SJSA1 (cell line): ENCODE data around the gene EPAS1. TPM values are rescaled to one million over a fixed set of nuclear protein-coding genes. Genes with fewer than 3 reads are reported as not detected.

Source experiments
- DNase-seq, 2 experiments: peaks; one replicate each; pipeline ENCODE4 v3.0.0-alpha.2; 2015 to 2020; ENCODE audit warnings: low spot score in 2 of 2, low read depth in 1 of 2
- H3K27ac ChIP-seq: fragments of 250-450 bp; sonication (Bioruptor Pico); 2 replicates; pipeline ENCODE4 v1.5.1; 2020; ENCODE audit warnings: mild to moderate bottlenecking, moderate library complexity
- H3K27me3 ChIP-seq: fragments of 250-450 bp; sonication (Bioruptor Pico); replicated peaks from 2 replicates; pipeline ENCODE4 v1.5.1; 2020; ENCODE audit warnings: mild to moderate bottlenecking, moderate library complexity
- H3K36me3 ChIP-seq: fragments of 250-450 bp; sonication (Bioruptor Pico); 2 replicates; pipeline ENCODE4 v1.5.1; 2020; ENCODE audit warnings: mild to moderate bottlenecking
- H3K4me1 ChIP-seq: fragments of 250-450 bp; sonication (Bioruptor Pico); replicated peaks from 2 replicates; pipeline ENCODE4 v1.6.1; 2021; ENCODE audit warnings: mild to moderate bottlenecking
- H3K4me3 ChIP-seq: fragments of 250-450 bp; sonication (Bioruptor Pico); 2 replicates; pipeline ENCODE4 v1.5.1; 2020; ENCODE audit warnings: mild to moderate bottlenecking
- H3K9me3 ChIP-seq: fragments of 250-450 bp; sonication (Bioruptor Pico); replicated peaks from 2 replicates; pipeline ENCODE4 v1.5.1; 2020; ENCODE audit warnings: mild to moderate bottlenecking
- total RNA-seq: library from RNA; depleted of rRNA; stranded (reverse); fragments of >200 nt; shearing (Covaris generic); gene quantifications from 2 replicates; pipeline ENCODE4 v1.2.3, GENCODE V29; 2014

The EPAS1 gene
- total RNA-seq, 1 experiment from 2014 or later: 12.9 TPM

- peaks cover 49% of the 10 kb centered on the region for H3K4me1 ChIP-seq
- H3K27ac ChIP-seq: no peak overlapping the region
- no peak for DNase-seq
- H3K4me3 ChIP-seq: no peak overlapping the region
- no peaks in the 10 kb centered on the region for H3K9me3 ChIP-seq
- H3K27me3 ChIP-seq: no peaks in the 10 kb centered on the region
- no peaks in the 10 kb centered on the region for H3K36me3 ChIP-seq
These were observed 30.4 kb downstream of the EPAS1 start for GRCh38 chr2:46327627-46328026.

GRCh38 chr2:46328291-46328690 is 31.1 kb downstream of the EPAS1 start:
- peaks cover 49% of the 10 kb centered on the region for H3K4me1 ChIP-seq
- H3K27me3 ChIP-seq: no peaks in the 10 kb centered on the region
- no peak overlapping the region for H3K27ac ChIP-seq
- H3K4me3 ChIP-seq: no peak overlapping the region
- DNase-seq: no peak
- H3K36me3 ChIP-seq: no peaks in the 10 kb centered on the region
- H3K9me3 ChIP-seq: no peaks in the 10 kb centered on the region

GRCh38 chr2:46328829-46329228 is 31.6 kb downstream of the EPAS1 start:
- peak overlapping the region; percentile 84 for H3K27ac ChIP-seq
- H3K4me3 ChIP-seq: no peak overlapping the region
- no peak for DNase-seq
- H3K4me1 ChIP-seq: peaks cover 47% of the 10 kb centered on the region
- no peaks in the 10 kb centered on the region for H3K36me3 ChIP-seq
- H3K27me3 ChIP-seq: no peaks in the 10 kb centered on the region
- no peaks in the 10 kb centered on the region for H3K9me3 ChIP-seq

- Histone ChIP-seq H3K4me3 (no peak overlapping the region), H3K36me3 (no peaks in the 10 kb centered on the region), H3K27me3 (no peaks in the 10 kb centered on the region), H3K4me1 (peaks cover 49% of the 10 kb centered on the region), H3K9me3 (no peaks in the 10 kb centered on the region), H3K27ac (peak overlapping the region; percentile 84)
- no peak for DNase-seq
These were observed 32.1 kb downstream of the EPAS1 start for GRCh38 chr2:46329340-46329739.

GRCh38 chr2:46329803-46330775 is 32.9 kb downstream of the EPAS1 start:
- Histone ChIP-seq H3K36me3 (no peaks in the 10 kb centered on the region), H3K4me1 (peaks cover 53% of the 10 kb centered on the region), H3K9me3 (no peaks in the 10 kb centered on the region), H3K27me3 (no peaks in the 10 kb centered on the region), H3K27ac (peak overlapping the region; percentile 84), H3K4me3 (no peak overlapping the region)
- DNase-seq: peak in 1 of 2 experiments; percentile 73

- H3K4me1 ChIP-seq: peaks cover 59% of the 10 kb centered on the region
- H3K4me3 ChIP-seq: no peak overlapping the region
These were observed 34.0 kb downstream of the EPAS1 start for GRCh38 chr2:46331109-46331766.

GRCh38 chr2:46332686-46333281 is 35.6 kb downstream of the EPAS1 start:
- Histone ChIP-seq H3K9me3 (no peaks in the 10 kb centered on the region), H3K27ac (no peak overlapping the region), H3K27me3 (no peaks in the 10 kb centered on the region), H3K36me3 (no peaks in the 10 kb centered on the region), H3K4me3 (no peak overlapping the region), H3K4me1 (peaks cover 58% of the 10 kb centered on the region)
- DNase-seq: no peak

More at GRCh38 chr2:46331109-46331766, 34.0 kb downstream of the EPAS1 start:
- Histone ChIP-seq H3K36me3 (no peaks in the 10 kb centered on the region), H3K9me3 (no peaks in the 10 kb centered on the region), H3K27me3 (no peaks in the 10 kb centered on the region), H3K27ac (peak overlapping the region; percentile 84)
- peak in 1 of 2 experiments; percentile 48 for DNase-seq

GRCh38 chr2:46333912-46334311 is 36.7 kb downstream of the EPAS1 start:
- no peaks in the 10 kb centered on the region for H3K27me3 ChIP-seq
- DNase-seq: peak in 1 of 2 experiments; percentile 7
- H3K4me3 ChIP-seq: no peak overlapping the region
- H3K36me3 ChIP-seq: no peaks in the 10 kb centered on the region
- H3K4me1 ChIP-seq: peaks cover 58% of the 10 kb centered on the region
- peak overlapping the region; percentile 96; the same call in 1 of the 2 replicates for H3K27ac ChIP-seq
- no peaks in the 10 kb centered on the region for H3K9me3 ChIP-seq

- Histone ChIP-seq H3K27ac (peak overlapping the region; percentile 96), H3K4me1 (peaks cover 53% of the 10 kb centered on the region), H3K27me3 (no peaks in the 10 kb centered on the region), H3K4me3 (peak overlapping the region; percentile 12; the same call in 1 of the 2 replicates), H3K36me3 (no peaks in the 10 kb centered on the region), H3K9me3 (no peaks in the 10 kb centered on the region)
- peak; percentile 65 to 85 for DNase-seq
These were observed 37.4 kb downstream of the EPAS1 start for GRCh38 chr2:46334389-46335271.

- H3K27me3 ChIP-seq: no peaks in the 10 kb centered on the region
- H3K36me3 ChIP-seq: no peaks in the 10 kb centered on the region
- H3K4me1 ChIP-seq: peaks cover 44% of the 10 kb centered on the region
- no peak overlapping the region; the same call in 1 of the 2 replicates for H3K4me3 ChIP-seq
- H3K9me3 ChIP-seq: no peaks in the 10 kb centered on the region
- DNase-seq: peak in 1 of 2 experiments; percentile 63
- H3K27ac ChIP-seq: peak overlapping the region; percentile 96
These were observed 38.4 kb downstream of the EPAS1 start for GRCh38 chr2:46335391-46336282.

GRCh38 chr2:46336283-46336959 is 39.2 kb downstream of the EPAS1 start:
- Histone ChIP-seq H3K9me3 (no peaks in the 10 kb centered on the region), H3K27me3 (no peaks in the 10 kb centered on the region), H3K4me1 (peaks cover 36% of the 10 kb centered on the region), H3K4me3 (no peak overlapping the region), H3K36me3 (no peaks in the 10 kb centered on the region), H3K27ac (peak overlapping the region; percentile 96; the same call in 1 of the 2 replicates)
- peak in 1 of 2 experiments; percentile 20 for DNase-seq
